GM10266 (cell line): ENCODE measurements around the gene ORMDL3.

Source experiments
- DNase-seq: peaks from one replicate; pipeline ENCODE4 v3.0.0; 2012; ENCODE audit errors: extremely low spot score
- TF ChIP-seq, protein P1 (sequence below): IDR thresholded peaks from 2 replicates; pipeline ENCODE4 v1.5.1; 2012; ENCODE audit warnings: mild to moderate bottlenecking, low read depth; ENCODE audit not compliant: control insufficient read depth, insufficient read depth; ENCODE audit errors: missing control alignments

Gene ORMDL3

DNA sequence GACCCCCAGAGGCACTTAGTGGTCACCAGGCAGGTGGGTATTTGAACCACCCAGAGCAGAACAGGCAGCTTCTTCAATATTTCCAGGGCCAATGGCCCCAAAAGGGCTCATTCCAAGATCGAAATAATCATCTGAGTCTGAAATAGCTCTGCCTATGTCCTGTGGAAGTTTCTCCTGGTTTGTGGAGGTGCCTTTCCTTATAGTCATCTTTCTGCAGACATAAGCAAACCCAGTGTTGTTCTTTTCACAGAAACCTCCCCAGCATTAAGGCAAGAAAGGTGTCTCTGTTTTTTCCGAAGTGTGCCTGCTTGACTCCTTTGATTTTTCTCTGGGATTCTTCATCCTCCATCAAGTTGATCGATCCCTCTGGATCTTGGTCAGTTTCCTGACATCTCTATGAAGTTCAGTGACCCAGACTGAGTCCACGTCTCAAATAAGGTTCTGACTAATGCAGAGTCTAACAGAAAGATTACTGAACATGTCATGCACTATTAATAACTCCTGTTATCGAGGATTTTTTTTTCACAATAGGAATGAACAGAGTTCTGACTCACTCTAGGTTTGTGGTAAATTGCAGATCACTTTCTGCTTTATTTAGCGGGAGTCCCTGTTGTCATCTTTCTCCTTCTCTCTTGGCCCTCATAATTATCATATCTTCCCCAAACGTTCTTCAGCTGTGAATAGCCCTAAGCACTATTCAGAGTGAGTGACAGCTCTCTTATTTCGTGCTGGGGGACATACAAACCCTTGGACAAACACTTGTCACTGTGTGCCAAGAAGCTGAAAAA lies 1.7 kb upstream of the ORMDL3 start:
- TF ChIP-seq, protein P1, sequence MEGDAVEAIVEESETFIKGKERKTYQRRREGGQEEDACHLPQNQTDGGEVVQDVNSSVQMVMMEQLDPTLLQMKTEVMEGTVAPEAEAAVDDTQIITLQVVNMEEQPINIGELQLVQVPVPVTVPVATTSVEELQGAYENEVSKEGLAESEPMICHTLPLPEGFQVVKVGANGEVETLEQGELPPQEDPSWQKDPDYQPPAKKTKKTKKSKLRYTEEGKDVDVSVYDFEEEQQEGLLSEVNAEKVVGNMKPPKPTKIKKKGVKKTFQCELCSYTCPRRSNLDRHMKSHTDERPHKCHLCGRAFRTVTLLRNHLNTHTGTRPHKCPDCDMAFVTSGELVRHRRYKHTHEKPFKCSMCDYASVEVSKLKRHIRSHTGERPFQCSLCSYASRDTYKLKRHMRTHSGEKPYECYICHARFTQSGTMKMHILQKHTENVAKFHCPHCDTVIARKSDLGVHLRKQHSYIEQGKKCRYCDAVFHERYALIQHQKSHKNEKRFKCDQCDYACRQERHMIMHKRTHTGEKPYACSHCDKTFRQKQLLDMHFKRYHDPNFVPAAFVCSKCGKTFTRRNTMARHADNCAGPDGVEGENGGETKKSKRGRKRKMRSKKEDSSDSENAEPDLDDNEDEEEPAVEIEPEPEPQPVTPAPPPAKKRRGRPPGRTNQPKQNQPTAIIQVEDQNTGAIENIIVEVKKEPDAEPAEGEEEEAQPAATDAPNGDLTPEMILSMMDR, result no peak
- peak; percentile 63 for DNase-seq

DNA sequence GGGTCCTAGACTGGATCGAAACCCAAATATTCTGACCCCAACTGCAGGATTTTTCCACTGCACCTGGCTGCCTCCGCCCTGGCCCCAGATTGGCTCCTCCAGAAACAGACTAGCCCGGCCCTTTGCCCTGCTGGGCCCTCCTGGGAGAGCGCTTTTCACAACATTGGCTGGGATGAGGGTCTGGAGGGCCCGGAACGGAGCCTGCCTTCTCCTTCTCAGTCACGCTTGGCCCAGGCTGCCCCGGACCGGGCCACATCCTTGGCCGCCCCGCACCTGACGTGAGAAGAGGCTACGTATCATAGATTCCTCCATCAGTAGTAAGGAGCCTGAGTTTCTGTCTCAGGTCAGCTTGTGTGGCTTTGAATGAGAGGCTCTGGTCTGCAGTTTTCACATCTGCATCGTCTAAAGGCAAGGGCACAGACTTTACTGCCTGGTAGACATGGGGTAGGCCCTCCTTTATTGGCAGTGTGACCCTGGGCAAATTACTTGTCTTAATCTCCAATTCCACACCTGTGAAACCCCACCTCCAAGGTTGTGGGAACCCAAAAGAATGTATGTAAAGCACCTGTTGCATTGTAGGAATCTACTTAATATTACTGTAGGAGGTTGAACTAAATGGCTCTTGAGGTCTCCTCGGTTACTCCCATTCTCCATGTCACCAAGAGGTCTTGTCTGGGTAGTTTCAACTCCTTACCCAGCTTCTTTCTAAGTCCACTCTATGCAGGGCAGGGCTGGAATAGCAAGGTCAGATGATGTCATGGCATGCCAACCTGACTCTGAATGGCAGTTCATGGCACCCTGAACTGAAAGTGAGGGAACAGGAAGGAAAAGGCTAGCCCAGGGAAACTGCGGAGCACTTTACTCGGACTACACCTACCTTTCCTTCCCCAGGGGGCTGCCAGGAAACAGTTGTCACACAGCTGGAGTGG lies 792 bp upstream of the ORMDL3 start:
- TF ChIP-seq, protein P1, result no peak
- no peak for DNase-seq

DNA sequence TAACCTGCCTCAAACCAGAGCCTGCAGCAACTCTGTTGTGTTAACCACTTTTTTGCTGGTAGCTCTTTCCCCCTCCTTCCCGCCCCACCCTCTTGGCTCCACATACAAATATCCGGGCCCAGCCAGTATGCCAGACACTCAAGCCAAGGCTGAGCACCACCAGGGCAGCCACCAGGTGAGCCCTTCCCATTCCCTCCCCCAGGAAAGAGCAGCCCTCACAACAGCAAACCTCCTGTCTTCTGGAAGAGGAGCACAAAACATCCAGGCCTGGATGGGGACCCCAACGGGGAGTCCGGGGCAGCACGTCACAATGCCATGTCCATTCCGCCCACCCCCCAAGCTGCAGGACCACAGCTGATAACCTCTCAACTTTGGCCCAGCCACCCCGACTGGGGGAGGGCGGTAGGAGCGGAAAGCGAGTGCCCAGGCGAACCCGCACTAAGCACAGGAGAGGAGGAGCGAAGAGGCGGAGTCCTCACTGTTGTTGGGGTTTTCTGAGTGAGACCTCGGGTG lies 757 bp downstream of the ORMDL3 start:
- TF ChIP-seq, protein P1, result no peak
- no peak for DNase-seq

DNA sequence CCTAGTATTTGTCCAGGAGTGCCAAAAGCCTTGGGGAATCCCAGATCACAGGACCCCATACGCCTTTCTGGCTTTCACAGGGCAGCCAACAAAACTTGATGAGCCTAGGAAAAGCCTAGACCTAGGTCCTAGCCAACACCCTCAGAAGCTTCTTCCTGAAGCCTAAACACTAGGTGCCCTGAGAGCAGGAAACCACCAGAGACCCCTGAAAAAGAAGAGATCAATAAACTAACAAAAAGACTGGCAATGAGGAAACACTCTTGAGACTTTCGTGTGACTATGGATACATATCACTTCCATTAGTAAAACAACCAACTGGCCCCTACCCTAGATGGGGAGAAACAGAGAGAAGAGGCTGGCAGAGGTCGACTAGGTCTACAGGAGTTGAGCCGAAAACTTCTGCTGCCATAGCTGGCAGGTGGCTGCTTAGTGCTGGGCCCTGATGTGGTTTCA lies 1.2 kb downstream of the ORMDL3 start:
- TF ChIP-seq, protein P1, result no peak
- no peak for DNase-seq

DNA sequence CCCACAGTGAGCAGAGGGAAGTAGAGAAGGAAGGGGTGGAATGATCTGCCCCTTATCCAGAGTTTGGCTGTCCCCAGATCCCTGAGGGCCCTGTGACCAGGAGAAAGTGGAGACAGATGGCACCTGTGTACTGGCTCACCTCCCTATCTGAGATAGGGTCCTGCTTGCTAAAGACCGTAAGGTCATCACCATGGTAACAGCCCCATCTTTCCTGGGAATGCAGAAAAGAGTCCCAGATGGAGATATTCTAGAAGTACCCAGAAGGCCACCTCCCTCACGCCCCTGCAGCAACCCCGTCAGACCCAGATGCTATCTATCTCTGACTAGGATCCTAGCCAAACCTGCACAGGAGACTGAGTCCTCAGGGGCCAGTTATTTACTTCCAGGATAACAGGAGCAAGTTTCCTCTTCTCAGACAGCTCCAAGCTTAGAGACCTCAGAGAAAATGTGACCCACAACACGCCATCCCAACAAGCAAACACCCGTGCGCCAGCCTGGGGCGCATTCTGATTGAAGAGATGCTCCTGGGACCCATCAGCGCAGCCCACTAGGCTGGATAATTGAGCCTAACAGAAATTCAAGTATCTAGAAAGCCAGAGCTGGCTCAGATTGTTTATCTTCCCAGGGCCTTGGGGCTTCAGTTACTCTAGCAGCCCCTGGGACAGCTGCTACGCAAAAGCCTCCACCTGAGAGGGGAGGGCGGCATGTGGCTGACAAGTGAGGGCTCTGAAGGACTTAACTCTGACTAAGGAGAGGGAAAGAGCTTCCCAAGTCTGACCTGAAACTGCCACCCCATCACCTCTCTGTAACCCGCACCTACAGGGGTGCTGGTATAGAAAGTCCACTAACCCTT lies 1.9 kb downstream of the ORMDL3 start:
- TF ChIP-seq, protein P1, result no peak
- no peak for DNase-seq

DNA sequence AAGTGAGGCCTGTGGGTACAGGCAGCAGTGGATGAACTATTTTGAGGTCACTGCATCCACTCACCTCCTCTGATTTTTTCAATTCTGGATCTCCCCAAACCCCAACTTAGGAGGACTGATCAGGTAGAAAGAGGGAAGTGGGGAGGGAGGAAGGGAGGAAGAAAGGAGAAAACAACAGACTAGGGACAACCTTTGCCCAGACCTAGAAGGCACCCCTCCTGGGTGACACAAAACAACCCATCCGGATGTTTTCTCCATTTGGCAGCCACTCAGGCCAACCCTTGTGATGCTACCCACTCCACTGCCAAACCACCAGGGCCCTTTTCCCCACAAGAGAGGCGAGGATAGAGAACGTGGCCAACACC lies 2.7 kb downstream of the ORMDL3 start:
- no peak for DNase-seq
- TF ChIP-seq, protein P1, result no peak
